HG03571 (cell line): ENCODE measurements around the gene S1PR4.
"Not testable (repeated sequence)": the region's sequence is repeated elsewhere in the genome, so short reads cannot be mapped to it uniquely, and the experiment has no call there.

Experiments used
- ATAC-seq: cut with Tn5 transposase; IDR thresholded peaks from one replicate; pipeline ENCODE4 v1.9.1; 2021; ENCODE audit not compliant: unreplicated experiment

The S1PR4 gene

GRCh38 chr19:3210347-3211017 lies 31.9 kb downstream of the S1PR4 start:
- no peak for ATAC-seq

- no peak for ATAC-seq
These were observed 32.6 kb downstream of the S1PR4 start for GRCh38 chr19:3211191-3211590.

- no peak for ATAC-seq
These were observed 34.6 kb downstream of the S1PR4 start for GRCh38 chr19:3213159-3213558.

GRCh38 chr19:3216874-3217273 lies 38.3 kb downstream of the S1PR4 start:
- no peak for ATAC-seq

DNA sequence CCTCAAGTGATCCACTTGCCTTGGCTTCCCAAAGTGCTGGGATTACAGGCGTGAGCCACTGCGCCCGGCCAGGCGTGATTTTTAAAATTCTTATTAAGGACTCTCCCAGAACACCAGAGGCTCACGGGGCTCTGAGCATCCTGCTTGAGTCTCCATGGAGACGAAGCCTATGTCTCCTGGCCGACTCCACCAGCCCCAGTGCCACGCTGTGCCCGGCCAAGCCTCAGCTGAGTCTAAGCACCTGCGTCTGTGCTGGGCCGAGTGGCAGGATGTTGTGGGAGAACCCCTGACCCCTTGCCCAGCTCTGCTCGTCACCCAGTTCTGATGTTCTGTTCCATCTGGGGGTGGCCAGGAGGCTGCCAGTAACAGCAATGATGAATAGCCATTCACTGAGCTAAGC lies 42.0 kb downstream of the S1PR4 start:
- no peak for ATAC-seq

DNA sequence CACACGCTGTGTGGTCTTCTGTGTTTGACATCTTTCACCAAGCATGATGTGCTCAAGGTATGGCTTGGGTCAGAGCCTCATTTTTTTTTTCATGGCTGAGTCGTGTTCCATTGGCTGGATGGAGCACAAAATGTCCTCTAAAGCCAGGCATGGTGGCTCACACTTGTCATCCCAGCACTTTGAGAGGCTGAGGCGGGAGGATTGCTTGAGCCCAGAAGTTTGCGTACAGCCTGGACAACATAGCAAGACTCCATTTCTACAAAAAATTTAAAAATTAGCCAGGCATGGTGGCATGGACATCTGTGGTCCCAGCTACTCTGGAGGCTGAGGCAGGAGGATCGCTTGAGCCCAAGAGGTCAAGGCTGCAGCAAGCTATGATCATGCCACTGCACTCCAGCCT lies 43.0 kb downstream of the S1PR4 start:
- ATAC-seq, result not testable (repeated sequence)

DNA sequence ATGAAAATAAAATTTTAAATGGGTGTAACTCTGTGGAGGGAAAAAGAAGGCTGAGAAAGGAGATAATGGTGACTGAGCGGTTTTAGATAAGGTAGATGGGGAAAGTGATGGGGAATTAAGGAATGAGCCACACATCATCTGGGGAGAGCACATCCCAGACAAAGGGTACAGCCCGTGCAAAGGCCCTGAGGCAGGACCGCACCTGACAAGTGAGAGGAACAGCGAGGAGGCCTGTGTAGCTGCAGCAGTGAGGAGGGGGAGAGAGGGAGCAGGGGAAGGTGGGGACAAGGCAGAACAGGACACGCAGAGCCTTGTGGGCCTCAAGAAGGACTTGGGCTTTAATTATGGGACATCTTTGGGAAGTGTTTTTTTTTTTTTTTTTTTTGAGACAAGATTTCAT lies 44.1 kb downstream of the S1PR4 start:
- ATAC-seq, result no peak

DNA sequence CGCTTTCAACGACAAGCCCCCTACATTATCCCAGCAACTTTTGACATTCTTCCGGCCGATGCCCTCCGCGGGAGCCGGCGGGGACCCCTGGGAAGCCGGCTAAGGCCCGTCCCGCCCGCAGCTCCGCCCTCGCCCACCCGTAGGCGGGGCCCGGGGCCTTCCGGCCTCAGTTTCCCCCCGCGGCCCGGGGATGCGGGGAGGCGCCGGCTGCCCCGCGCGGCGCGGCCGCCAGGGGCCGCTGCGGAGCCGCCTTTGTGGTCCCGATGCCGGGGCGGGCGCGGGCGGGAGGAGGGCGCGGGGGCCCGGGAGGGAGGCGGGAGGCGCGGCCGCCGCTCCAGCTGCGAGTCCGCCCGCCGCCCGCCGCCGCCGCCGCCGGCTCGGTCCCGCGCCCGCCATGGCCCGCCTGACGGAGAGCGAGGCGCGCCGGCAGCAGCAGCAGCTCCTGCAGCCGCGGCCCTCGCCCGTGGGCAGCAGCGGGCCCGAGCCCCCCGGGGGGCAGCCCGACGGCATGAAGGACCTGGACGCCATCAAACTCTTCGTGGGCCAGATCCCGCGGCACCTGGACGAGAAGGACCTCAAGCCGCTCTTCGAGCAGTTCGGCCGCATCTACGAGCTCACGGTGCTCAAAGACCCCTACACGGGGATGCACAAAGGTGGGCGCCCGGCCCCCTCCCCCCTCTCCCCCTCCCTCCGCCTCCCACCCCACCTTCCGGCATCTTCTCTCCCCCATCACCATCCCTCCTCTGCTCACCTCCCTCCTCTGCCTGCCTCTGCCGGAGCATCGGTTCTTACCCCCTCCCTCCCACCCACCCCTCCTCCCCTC lies 46.0 kb downstream of the S1PR4 start, which contains the start of gene CELF5:
Gene CELF5 (plus strand): TSS at position 316 of the 823 bp plus-strand sequence. CDS start 79 bp downstream, at position 395.
- no peak for ATAC-seq

DNA sequence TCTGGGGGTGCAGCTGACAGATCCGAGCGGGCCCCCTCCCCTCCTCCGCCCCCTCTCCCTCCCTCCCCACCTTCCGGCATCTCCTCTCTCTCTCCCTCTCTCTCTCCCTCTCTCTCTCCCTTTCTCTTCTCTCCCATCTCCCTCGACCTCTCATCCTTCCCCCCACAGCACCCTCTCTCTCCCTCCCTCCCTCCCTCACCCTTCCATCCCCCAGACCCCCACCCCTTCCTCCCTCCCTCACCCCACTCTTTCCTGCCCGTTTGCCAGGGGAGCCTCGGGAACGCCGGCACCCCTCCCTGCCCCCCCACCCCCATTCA lies 46.6 kb downstream of the S1PR4 start:
- no peak for ATAC-seq

DNA sequence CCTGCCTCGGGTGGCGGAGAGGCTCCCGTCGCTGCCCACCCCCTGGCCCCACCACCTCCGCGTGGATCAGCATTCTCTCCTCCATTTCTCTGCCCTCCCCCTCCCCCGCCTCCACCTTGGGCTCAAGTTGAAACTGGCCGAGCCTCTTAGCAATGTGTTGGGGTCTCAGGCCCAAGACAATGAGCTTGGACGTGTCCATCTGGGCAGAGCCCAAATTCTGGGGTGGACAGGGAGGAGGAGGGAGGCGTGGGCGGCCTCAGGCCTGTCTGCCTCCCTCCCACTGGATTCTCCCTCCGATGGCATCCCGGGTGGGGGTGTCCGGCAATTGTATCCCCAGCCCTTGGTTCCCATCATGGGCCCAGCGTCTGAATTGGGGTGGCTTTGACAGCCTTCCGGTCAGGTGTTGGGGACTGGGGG lies 47.1 kb downstream of the S1PR4 start:
- ATAC-seq, result no peak

GRCh38 chr19:3227054-3227626 lies 48.6 kb downstream of the S1PR4 start:
- no peak for ATAC-seq

DNA sequence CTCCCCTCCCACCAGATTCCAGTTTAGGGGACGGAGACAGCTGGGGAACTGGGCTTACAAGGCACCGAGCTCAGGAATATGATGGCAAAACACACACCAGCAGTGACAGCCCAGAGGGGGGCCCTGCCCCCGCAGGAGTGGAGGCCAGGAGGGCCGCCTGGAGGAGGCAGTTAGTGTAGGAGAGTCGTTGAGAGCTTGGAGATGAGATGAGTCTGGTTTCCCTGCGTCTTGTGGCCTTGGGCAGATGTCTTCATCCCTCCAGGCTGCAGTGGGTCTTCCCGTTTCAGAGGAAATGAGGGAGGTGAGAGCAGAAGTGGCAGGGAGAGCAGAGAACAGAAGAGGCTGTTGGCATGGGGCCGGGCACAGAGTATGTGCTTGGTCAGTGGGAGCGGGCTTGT lies 50.8 kb downstream of the S1PR4 start:
- no peak for ATAC-seq
